ENCODE measurements around the gene TMPO. TPM values are rescaled to one million over a fixed set of nuclear protein-coding genes. Genes with fewer than 3 reads are reported as not detected.

TMPO gene
- total RNA-seq, 1 experiment from 2014 or later = 124 TPM

GRCh38 chr12:98582093-98582492, 66.7 kb downstream of the TMPO start:
- no TSS peak for BruUV-seq (replicated peaks)
- intact Hi-C loops (cut with micrococcal nuclease; ENCODE audit: unreplicated experiment) = no loop called here
- CTCF ChIA-PET = no interaction called here

DNA sequence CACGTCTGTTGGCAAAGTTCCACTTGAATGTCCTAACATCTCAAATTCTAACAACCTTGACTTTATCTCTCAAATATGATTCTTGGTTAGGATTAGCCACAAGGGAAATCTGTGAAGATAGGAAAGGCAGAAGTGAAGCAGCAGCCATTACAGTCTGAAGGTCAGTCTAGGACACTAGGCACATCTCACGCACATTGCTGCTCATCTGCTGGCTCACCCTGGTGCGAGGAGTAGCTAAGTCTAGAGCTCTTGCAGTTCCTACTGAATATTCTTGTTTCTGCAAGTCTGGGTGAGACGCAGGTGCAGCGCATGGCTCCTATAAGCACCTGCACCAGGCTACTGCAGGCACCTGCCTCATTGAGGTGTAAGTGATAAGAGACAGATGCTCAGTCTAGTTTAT, 71.7 kb downstream of the TMPO start:
- H3K36me3 ChIP-seq (ENCODE audit: control insufficient read depth, insufficient read depth, low read length) = no peaks in the 10 kb centered on the region
- no TSS peak for BruUV-seq (replicated peaks)
- no peaks in the 10 kb centered on the region for H3K4me1 ChIP-seq (ENCODE audit: control insufficient read depth, insufficient read depth, low read length)
- no peaks in the 10 kb centered on the region; the same call in 1 of the 2 replicates for H3K27me3 ChIP-seq (ENCODE audit: control insufficient read depth, insufficient read depth, low read length)
- in situ Hi-C loops (cut with HindIII; ENCODE audit: low pct_unique_long_range_greater_than_20kb, low sequenced_read_pairs) = no loop called here
- no peak for TF ChIP-seq POLR2AphosphoS5 (IDR thresholded peaks at IDR 0.05; ENCODE audit: low read depth, low read length)
- TF ChIP-seq SIN3A (IDR thresholded peaks at IDR 0.05; ENCODE audit: borderline replicate concordance, insufficient read depth, low read depth, low read length) = no peak
- H3K27ac ChIP-seq (ENCODE audit: low read length) = no peak overlapping the region
- H3K9me3 ChIP-seq (ENCODE audit: control insufficient read depth, insufficient read depth, low read depth, low read length) = no peaks in the 10 kb centered on the region
- DNase-seq (ENCODE audit: low read depth, low spot score) = no peak
- no peak overlapping the region for H3K4me3 ChIP-seq (ENCODE audit: low read depth in 2 of 2, low read length in 2 of 2)
- no peak for ATAC-seq
- CTCF ChIA-PET = no interaction called here
- intact Hi-C loops (cut with micrococcal nuclease; ENCODE audit: unreplicated experiment) = no loop called here
- POLR2A ChIA-PET = no interaction called here

More at GRCh38 chr12:98582093-98582492, 66.7 kb downstream of the TMPO start:
- in situ Hi-C loops (cut with HindIII; ENCODE audit: low pct_unique_long_range_greater_than_20kb, low sequenced_read_pairs) = no loop called here
- no peak overlapping the region for H3K27ac ChIP-seq (ENCODE audit: low read length)
- TF ChIP-seq POLR2AphosphoS5 (IDR thresholded peaks at IDR 0.05; ENCODE audit: low read depth, low read length) (no peak), TCF7L2 (IDR thresholded peaks at IDR 0.05; ENCODE audit: low read depth, low read length) (no peak), CTCF (IDR thresholded peaks at IDR 0.05) (no peak), SIN3A (IDR thresholded peaks at IDR 0.05; ENCODE audit: borderline replicate concordance, insufficient read depth, low read depth, low read length) (no peak)
- TF ChIP-seq, protein P1, sequence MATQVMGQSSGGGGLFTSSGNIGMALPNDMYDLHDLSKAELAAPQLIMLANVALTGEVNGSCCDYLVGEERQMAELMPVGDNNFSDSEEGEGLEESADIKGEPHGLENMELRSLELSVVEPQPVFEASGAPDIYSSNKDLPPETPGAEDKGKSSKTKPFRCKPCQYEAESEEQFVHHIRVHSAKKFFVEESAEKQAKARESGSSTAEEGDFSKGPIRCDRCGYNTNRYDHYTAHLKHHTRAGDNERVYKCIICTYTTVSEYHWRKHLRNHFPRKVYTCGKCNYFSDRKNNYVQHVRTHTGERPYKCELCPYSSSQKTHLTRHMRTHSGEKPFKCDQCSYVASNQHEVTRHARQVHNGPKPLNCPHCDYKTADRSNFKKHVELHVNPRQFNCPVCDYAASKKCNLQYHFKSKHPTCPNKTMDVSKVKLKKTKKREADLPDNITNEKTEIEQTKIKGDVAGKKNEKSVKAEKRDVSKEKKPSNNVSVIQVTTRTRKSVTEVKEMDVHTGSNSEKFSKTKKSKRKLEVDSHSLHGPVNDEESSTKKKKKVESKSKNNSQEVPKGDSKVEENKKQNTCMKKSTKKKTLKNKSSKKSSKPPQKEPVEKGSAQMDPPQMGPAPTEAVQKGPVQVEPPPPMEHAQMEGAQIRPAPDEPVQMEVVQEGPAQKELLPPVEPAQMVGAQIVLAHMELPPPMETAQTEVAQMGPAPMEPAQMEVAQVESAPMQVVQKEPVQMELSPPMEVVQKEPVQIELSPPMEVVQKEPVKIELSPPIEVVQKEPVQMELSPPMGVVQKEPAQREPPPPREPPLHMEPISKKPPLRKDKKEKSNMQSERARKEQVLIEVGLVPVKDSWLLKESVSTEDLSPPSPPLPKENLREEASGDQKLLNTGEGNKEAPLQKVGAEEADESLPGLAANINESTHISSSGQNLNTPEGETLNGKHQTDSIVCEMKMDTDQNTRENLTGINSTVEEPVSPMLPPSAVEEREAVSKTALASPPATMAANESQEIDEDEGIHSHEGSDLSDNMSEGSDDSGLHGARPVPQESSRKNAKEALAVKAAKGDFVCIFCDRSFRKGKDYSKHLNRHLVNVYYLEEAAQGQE (IDR thresholded peaks at IDR 0.05; ENCODE audit: insufficient read depth in 1 of 2, low read depth in 2 of 2, low read length in 1 of 2) = no peak
- H3K9me3 ChIP-seq (ENCODE audit: control insufficient read depth, insufficient read depth, low read depth, low read length) = no peaks in the 10 kb centered on the region
- no peaks in the 10 kb centered on the region for H3K36me3 ChIP-seq (ENCODE audit: control insufficient read depth, insufficient read depth, low read length)
- ATAC-seq (no peak), DNase-seq (ENCODE audit: low read depth, low spot score) (no peak)
- POLR2A ChIA-PET = no interaction called here
- no peak overlapping the region for H3K4me3 ChIP-seq (ENCODE audit: low read depth in 2 of 2, low read length in 2 of 2)
- peaks cover 6% of the 10 kb centered on the region; the same call in 1 of the 2 replicates for H3K4me1 ChIP-seq (ENCODE audit: control insufficient read depth, insufficient read depth, low read length)
- H3K27me3 ChIP-seq (ENCODE audit: control insufficient read depth, insufficient read depth, low read length) = no peaks in the 10 kb centered on the region; the same call in 1 of the 2 replicates

DNA sequence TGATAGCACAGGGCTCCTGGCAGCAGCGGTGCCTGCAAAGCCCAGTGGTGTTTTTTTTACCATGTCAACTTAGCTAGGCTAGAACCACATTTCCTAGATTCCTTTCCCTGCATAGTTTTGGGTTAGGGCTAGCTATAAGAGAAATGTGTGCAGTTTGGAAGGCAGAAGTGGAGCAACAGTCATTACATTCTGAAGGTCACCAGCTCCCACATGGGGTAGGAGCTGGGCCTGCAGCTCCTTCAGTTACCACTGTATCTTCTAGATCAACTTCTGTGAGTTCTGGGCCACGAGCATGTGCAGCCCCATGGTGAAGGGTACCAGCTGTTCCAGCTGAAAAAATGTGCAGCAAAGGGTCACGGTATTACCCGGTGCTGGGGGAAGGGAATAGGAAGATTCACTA, 75.8 kb downstream of the TMPO start:
- Histone ChIP-seq H3K27me3 (ENCODE audit: control insufficient read depth, insufficient read depth, low read length) (no peaks in the 10 kb centered on the region), H3K27ac (ENCODE audit: low read length) (no peak overlapping the region), H3K9me3 (ENCODE audit: control insufficient read depth, insufficient read depth, low read depth, low read length) (no peaks in the 10 kb centered on the region), H3K36me3 (ENCODE audit: control insufficient read depth, insufficient read depth, low read length) (peaks cover 20% of the 10 kb centered on the region), H3K4me1 (ENCODE audit: control insufficient read depth, insufficient read depth, low read length) (peaks cover 14% of the 10 kb centered on the region), H3K4me3 (ENCODE audit: low read depth in 2 of 2, low read length in 2 of 2) (no peak overlapping the region)
- DNase-seq (ENCODE audit: low read depth, low spot score) (no peak), ATAC-seq (no peak)
- CTCF ChIA-PET = interaction anchor here (1.4 kb wide), 1 partner anchor 24 kb away, joined by 14 read pairs; no protein-coding TSS in a partner anchor
- TF ChIP-seq, protein P1 (IDR thresholded peaks at IDR 0.05; ENCODE audit: insufficient read depth in 1 of 2, low read depth in 2 of 2, low read length in 1 of 2) = no peak
- TF ChIP-seq POLR2AphosphoS5 (IDR thresholded peaks at IDR 0.05; ENCODE audit: low read depth, low read length) (no peak), CTCF (IDR thresholded peaks at IDR 0.05) (no peak), SIN3A (IDR thresholded peaks at IDR 0.05; ENCODE audit: borderline replicate concordance, insufficient read depth, low read depth, low read length) (no peak), TCF7L2 (IDR thresholded peaks at IDR 0.05; ENCODE audit: low read depth, low read length) (no peak)
- in situ Hi-C loops (cut with HindIII; ENCODE audit: low pct_unique_long_range_greater_than_20kb, low sequenced_read_pairs) = no loop called here
- POLR2A ChIA-PET = no interaction called here
- no TSS peak for BruUV-seq (replicated peaks)
- intact Hi-C loops (cut with micrococcal nuclease; ENCODE audit: unreplicated experiment) = no loop called here
